HEK293 (cell line): ENCODE data around the gene CABP4.

Source experiments
- BCL11A ChIP-seq: fragments of 450-650 bp; formaldehyde crosslinking; IDR thresholded peaks from 2 replicates; pipeline ENCODE4 v1.5.1; 2016; ENCODE audit warnings: low read depth, missing biosample characterization, missing genetic modification characterization
- GLIS2 ChIP-seq: fragments of 450-650 bp; formaldehyde crosslinking; IDR thresholded peaks from 2 replicates; pipeline ENCODE4 v1.5.1; 2016; ENCODE audit warnings: missing biosample characterization, missing genetic modification characterization
- INSM2 ChIP-seq: fragments of 450-650 bp; formaldehyde crosslinking; IDR thresholded peaks from 2 replicates; pipeline ENCODE4 v1.5.1; 2016; ENCODE audit warnings: missing biosample characterization, missing genetic modification characterization
- KLF16 ChIP-seq: fragments of 450-650 bp; formaldehyde crosslinking; IDR thresholded peaks from 2 replicates; pipeline ENCODE4 v1.5.1; 2017; ENCODE audit warnings: missing biosample characterization, missing genetic modification characterization
- SCRT2 ChIP-seq: fragments of 450-650 bp; formaldehyde crosslinking; IDR thresholded peaks from 2 replicates; pipeline ENCODE4 v1.5.1; 2016; ENCODE audit warnings: missing biosample characterization, missing genetic modification characterization
- TCF7L2 ChIP-seq: IDR thresholded peaks from 2 replicates; pipeline ENCODE4 v1.6.1; 2011; ENCODE audit warnings: low read depth, mild to moderate bottlenecking, inconsistent platforms, low read length, moderate library complexity, borderline replicate concordance
- TSHZ1 ChIP-seq: fragments of 450-650 bp; formaldehyde crosslinking; IDR thresholded peaks from 2 replicates; pipeline ENCODE4 v1.5.1; 2016; ENCODE audit warnings: missing biosample characterization, missing genetic modification characterization, borderline replicate concordance
- ZBTB10 ChIP-seq: fragments of 450-650 bp; formaldehyde crosslinking; IDR thresholded peaks from 2 replicates; pipeline ENCODE4 v1.5.1; 2016; ENCODE audit warnings: missing biosample characterization, missing genetic modification characterization
- ZFP3 ChIP-seq: fragments of 450-650 bp; formaldehyde crosslinking; IDR thresholded peaks from 2 replicates; pipeline ENCODE4 v1.5.1; 2016; ENCODE audit warnings: low read depth, missing biosample characterization, missing genetic modification characterization
- ZNF132 ChIP-seq: fragments of 450-650 bp; formaldehyde crosslinking; IDR thresholded peaks from 2 replicates; pipeline ENCODE4 v1.5.1; 2017; ENCODE audit warnings: missing biosample characterization, missing genetic modification characterization, borderline replicate concordance
- ZNF157 ChIP-seq: fragments of 450-650 bp; formaldehyde crosslinking; IDR thresholded peaks from 2 replicates; pipeline ENCODE4 v1.5.1; 2016; ENCODE audit warnings: missing biosample characterization, missing genetic modification characterization
- ZNF211 ChIP-seq: fragments of 450-650 bp; formaldehyde crosslinking; IDR thresholded peaks from 2 replicates; pipeline ENCODE4 v1.5.1; 2016; ENCODE audit warnings: low read depth, missing biosample characterization, missing genetic modification characterization
- ZNF248 ChIP-seq: fragments of 450-650 bp; formaldehyde crosslinking; IDR thresholded peaks from 2 replicates; pipeline ENCODE4 v1.5.1; 2017; ENCODE audit warnings: missing biosample characterization, missing genetic modification characterization
- ZNF324 ChIP-seq: fragments of 450-650 bp; formaldehyde crosslinking; IDR thresholded peaks from 2 replicates; pipeline ENCODE4 v1.5.1; 2016; ENCODE audit warnings: missing biosample characterization, missing genetic modification characterization
- ZNF394 ChIP-seq: fragments of 450-650 bp; formaldehyde crosslinking; IDR thresholded peaks from 2 replicates; pipeline ENCODE4 v1.5.1; 2016; ENCODE audit warnings: missing biosample characterization, missing genetic modification characterization, mild to moderate bottlenecking, moderate library complexity, borderline replicate concordance
- ZNF513 ChIP-seq: fragments of 450-650 bp; IDR thresholded peaks from 2 replicates; pipeline ENCODE4 v1.5.1; 2018; ENCODE audit warnings: missing biosample characterization, missing genetic modification characterization
- ZNF518A ChIP-seq: fragments of 450-650 bp; formaldehyde crosslinking; conservative IDR thresholded peaks from 2 replicates; pipeline ENCODE4 v1.5.1; 2016; ENCODE audit warnings: low read depth, missing biosample characterization, missing genetic modification characterization
- ZNF521 ChIP-seq: fragments of 450-650 bp; formaldehyde crosslinking; IDR thresholded peaks from 2 replicates; pipeline ENCODE4 v1.5.1; 2017; ENCODE audit warnings: missing biosample characterization, mild to moderate bottlenecking, missing genetic modification characterization
- ZNF558 ChIP-seq: fragments of 450-650 bp; formaldehyde crosslinking; IDR thresholded peaks from 2 replicates; pipeline ENCODE4 v1.5.1; 2016; ENCODE audit warnings: missing biosample characterization, missing genetic modification characterization
- ZNF621 ChIP-seq: fragments of 450-650 bp; formaldehyde crosslinking; IDR thresholded peaks from 2 replicates; pipeline ENCODE4 v1.5.1; 2017; ENCODE audit warnings: missing biosample characterization, missing genetic modification characterization
- ZNF639 ChIP-seq: fragments of 450-650 bp; formaldehyde crosslinking; IDR thresholded peaks from 2 replicates; pipeline ENCODE4 v1.5.1; 2016; ENCODE audit warnings: missing biosample characterization, missing genetic modification characterization
- ZNF660 ChIP-seq: fragments of 450-650 bp; IDR thresholded peaks from 2 replicates; pipeline ENCODE4 v1.5.1; 2018; ENCODE audit warnings: missing biosample characterization, mild to moderate bottlenecking, missing genetic modification characterization
- ZNF664 ChIP-seq: fragments of 450-650 bp; formaldehyde crosslinking; IDR thresholded peaks from 2 replicates; pipeline ENCODE4 v1.5.1; 2016; ENCODE audit warnings: missing biosample characterization, missing genetic modification characterization
- ZNF747 ChIP-seq: fragments of 450-650 bp; formaldehyde crosslinking; IDR thresholded peaks from 2 replicates; pipeline ENCODE4 v1.5.1; 2016; ENCODE audit warnings: missing biosample characterization, missing genetic modification characterization

Gene CABP4

GRCh38 chr11:67436459-67437081, 18.6 kb upstream of the CABP4 start (continued):
- TF ChIP-seq ZNF518A (tag by site-specific recombination) (no peak), ZNF248 (tag by site-specific recombination) (no peak), TCF7L2 (no peak), BCL11A (tag by site-specific recombination) (0 out of 2 replicates have a peak, but pooled peaks have one; percentile 54), ZNF621 (tag by site-specific recombination) (no peak), ZNF639 (peak; percentile 55; the same call in 1 of the 2 replicates), ZNF664 (peak; percentile 80), INSM2 (tag by site-specific recombination) (no peak; the same call in 1 of the 2 replicates), ZNF747 (tag by site-specific recombination) (no peak), KLF16 (tag by site-specific recombination) (0 out of 2 replicates have a peak, but pooled peaks have one; percentile 31), GLIS2 (peak; percentile 73), ZNF157 (no peak), ZNF324 (tag by site-specific recombination) (0 out of 2 replicates have a peak, but pooled peaks have one; percentile 39), TSHZ1 (tag by site-specific recombination) (peak; percentile 45; the same call in 1 of the 2 replicates), ZBTB10 (tag by site-specific recombination) (peak; percentile 49; the same call in 1 of the 2 replicates), ZNF558 (tag by site-specific recombination) (no peak), ZNF394 (tag by site-specific recombination) (no peak), ZFP3 (no peak), ZNF521 (no peak), ZNF211 (tag by site-specific recombination) (no peak), SCRT2 (tag by site-specific recombination) (no peak), ZNF132 (tag by site-specific recombination) (no peak), ZNF660 (tag by site-specific recombination) (no peak), ZNF513 (tag by site-specific recombination) (no peak)
